ENCODE results near the gene XCL2.

Gene XCL2

GRCh38 chr1:168572633-168573032, 28.8 kb upstream of the XCL2 start:
- TF ChIP-seq, protein P1, sequence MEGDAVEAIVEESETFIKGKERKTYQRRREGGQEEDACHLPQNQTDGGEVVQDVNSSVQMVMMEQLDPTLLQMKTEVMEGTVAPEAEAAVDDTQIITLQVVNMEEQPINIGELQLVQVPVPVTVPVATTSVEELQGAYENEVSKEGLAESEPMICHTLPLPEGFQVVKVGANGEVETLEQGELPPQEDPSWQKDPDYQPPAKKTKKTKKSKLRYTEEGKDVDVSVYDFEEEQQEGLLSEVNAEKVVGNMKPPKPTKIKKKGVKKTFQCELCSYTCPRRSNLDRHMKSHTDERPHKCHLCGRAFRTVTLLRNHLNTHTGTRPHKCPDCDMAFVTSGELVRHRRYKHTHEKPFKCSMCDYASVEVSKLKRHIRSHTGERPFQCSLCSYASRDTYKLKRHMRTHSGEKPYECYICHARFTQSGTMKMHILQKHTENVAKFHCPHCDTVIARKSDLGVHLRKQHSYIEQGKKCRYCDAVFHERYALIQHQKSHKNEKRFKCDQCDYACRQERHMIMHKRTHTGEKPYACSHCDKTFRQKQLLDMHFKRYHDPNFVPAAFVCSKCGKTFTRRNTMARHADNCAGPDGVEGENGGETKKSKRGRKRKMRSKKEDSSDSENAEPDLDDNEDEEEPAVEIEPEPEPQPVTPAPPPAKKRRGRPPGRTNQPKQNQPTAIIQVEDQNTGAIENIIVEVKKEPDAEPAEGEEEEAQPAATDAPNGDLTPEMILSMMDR (IDR thresholded peaks at IDR 0.05; ENCODE audit: insufficient read depth, low read length, missing control alignments): no peak
- CTCF ChIA-PET: interaction anchor here (0.7 to 1.0 kb wide), 3 partner anchors 131 to 133 kb away, joined by 3 to 9 read pairs (median 3); no protein-coding TSS in a partner anchor
- DNase-seq (ENCODE audit: low read depth, low spot score): no peak
- POLR2A ChIA-PET: no interaction called here
- no peak overlapping the region for H3K4me3 ChIP-seq (ENCODE audit: low read depth, low read length)

GRCh38 chr1:168570652-168571051, 26.9 kb upstream of the XCL2 start:
- ChIA-PET CTCF (interaction anchor here (0.8 to 3.9 kb wide), 3 partner anchors 14 to 228 kb away, joined by 3 to 28 read pairs (median 9); no protein-coding TSS in a partner anchor), POLR2A (no interaction called here)
- TF ChIP-seq, protein P1 (IDR thresholded peaks at IDR 0.05; ENCODE audit: insufficient read depth, low read length, missing control alignments): no peak
- no peak for DNase-seq (ENCODE audit: low read depth, low spot score)
- H3K4me3 ChIP-seq (ENCODE audit: low read depth, low read length): no peak overlapping the region

DNA sequence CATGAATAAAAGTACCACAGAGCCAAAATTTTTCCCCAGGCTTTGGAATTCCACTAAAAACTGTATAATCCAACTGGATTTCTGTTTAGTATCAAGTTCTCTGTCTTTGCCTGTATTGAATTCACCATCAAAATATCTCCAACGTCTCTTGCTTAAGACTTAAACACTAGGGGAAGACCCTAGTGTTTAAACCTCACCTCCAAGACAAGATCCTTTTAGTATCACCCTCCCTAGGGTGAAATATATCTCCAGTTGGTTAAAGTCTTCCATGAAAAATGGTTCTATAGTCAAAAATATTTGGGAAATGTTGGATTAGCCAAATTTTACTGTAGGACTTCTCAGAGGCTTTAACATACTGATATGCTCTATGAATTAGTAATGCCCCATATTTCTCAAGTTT, 24.5 kb upstream of the XCL2 start:
- POLR2A ChIA-PET: no interaction called here
- no peak overlapping the region for H3K4me3 ChIP-seq (ENCODE audit: low read depth, low read length)
- CTCF ChIA-PET: interaction anchor here (1.0 to 3.9 kb wide), 2 partner anchors 37 to 128 kb away, joined by 3 to 28 read pairs; no protein-coding TSS in a partner anchor
- TF ChIP-seq, protein P1 (IDR thresholded peaks at IDR 0.05; ENCODE audit: insufficient read depth, low read length, missing control alignments): no peak
- no peak for DNase-seq (ENCODE audit: low read depth, low spot score)

DNA sequence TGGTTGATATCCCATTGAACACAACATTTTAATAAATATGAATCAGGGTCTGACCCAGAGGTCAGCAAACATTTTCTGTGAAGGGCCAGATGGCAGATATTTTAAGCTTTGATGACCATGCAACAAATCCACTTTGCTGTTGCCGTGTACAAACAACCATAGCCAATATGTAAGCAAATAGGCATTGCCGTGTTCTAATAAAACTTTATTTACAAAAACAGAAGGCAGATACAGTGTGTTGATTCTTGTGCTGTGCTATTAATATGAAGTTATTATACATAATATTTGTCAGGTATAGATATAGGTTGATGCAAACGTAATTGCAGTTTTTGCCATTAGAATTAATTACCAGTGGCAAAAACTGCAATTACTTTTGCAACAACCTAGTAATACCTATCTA, 23.8 kb upstream of the XCL2 start:
- TF ChIP-seq, protein P1 (IDR thresholded peaks at IDR 0.05; ENCODE audit: insufficient read depth, low read length, missing control alignments): no peak
- ChIA-PET CTCF (interaction anchor here (1.5 kb wide), 1 partner anchor 224 kb away, joined by 3 read pairs; no protein-coding TSS in a partner anchor), POLR2A (no interaction called here)
- no peak overlapping the region for H3K4me3 ChIP-seq (ENCODE audit: low read depth, low read length)
- DNase-seq (ENCODE audit: low read depth, low spot score): no peak

DNA sequence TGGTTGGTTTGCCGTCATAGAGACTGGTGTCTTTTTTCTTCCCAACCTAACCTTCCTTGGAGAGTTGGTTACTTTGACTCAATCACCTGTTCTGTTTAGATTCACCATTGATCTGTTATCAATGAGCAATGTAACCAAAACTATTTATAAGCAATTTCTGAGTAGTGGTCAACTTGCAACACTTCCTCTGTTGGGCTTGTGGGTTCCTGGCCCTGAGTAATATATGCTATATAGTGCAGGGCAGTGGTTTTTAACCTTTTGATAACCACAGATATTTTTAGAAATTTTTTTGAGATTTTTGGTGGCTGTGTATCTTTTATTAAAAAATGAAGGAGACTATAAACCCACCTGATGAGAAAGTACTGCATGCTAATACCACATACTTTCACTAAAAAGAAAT, 23.2 kb upstream of the XCL2 start:
- no peak for DNase-seq (ENCODE audit: low read depth, low spot score)
- POLR2A ChIA-PET: no interaction called here
- TF ChIP-seq, protein P1 (IDR thresholded peaks at IDR 0.05; ENCODE audit: insufficient read depth, low read length, missing control alignments): no peak
- CTCF ChIA-PET: interaction anchor here (1.5 kb wide), 1 partner anchor 224 kb away, joined by 3 read pairs; no protein-coding TSS in a partner anchor
- H3K4me3 ChIP-seq (ENCODE audit: low read depth, low read length): no peak overlapping the region

GRCh38 chr1:168565825-168566224, 22.0 kb upstream of the XCL2 start:
- H3K4me3 ChIP-seq (ENCODE audit: low read depth, low read length): no peak overlapping the region
- DNase-seq (ENCODE audit: low read depth, low spot score): no peak
- CTCF ChIA-PET: interaction anchor here (1.5 kb wide), 1 partner anchor 126 kb away, joined by 4 read pairs; no protein-coding TSS in a partner anchor
- TF ChIP-seq, protein P1 (IDR thresholded peaks at IDR 0.05; ENCODE audit: insufficient read depth, low read length, missing control alignments): no peak
- POLR2A ChIA-PET: no interaction called here

Measured in AG04449 (cell line).